HG02981 (cell line): ENCODE results near the gene SLC25A48.
A peak's percentile ranks its signal among the peaks of the same experiment; 100 is the strongest.

Experiments
- ATAC-seq: cut with Tn5 transposase; IDR thresholded peaks from one replicate; pipeline ENCODE4 v1.9.1; 2021; ENCODE audit warnings: mild to moderate bottlenecking, moderate library complexity; ENCODE audit not compliant: unreplicated experiment

The SLC25A48 gene, protein sequence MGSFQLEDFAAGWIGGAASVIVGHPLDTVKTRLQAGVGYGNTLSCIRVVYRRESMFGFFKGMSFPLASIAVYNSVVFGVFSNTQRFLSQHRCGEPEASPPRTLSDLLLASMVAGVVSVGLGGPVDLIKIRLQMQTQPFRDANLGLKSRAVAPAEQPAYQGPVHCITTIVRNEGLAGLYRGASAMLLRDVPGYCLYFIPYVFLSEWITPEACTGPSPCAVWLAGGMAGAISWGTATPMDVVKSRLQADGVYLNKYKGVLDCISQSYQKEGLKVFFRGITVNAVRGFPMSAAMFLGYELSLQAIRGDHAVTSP

DNA sequence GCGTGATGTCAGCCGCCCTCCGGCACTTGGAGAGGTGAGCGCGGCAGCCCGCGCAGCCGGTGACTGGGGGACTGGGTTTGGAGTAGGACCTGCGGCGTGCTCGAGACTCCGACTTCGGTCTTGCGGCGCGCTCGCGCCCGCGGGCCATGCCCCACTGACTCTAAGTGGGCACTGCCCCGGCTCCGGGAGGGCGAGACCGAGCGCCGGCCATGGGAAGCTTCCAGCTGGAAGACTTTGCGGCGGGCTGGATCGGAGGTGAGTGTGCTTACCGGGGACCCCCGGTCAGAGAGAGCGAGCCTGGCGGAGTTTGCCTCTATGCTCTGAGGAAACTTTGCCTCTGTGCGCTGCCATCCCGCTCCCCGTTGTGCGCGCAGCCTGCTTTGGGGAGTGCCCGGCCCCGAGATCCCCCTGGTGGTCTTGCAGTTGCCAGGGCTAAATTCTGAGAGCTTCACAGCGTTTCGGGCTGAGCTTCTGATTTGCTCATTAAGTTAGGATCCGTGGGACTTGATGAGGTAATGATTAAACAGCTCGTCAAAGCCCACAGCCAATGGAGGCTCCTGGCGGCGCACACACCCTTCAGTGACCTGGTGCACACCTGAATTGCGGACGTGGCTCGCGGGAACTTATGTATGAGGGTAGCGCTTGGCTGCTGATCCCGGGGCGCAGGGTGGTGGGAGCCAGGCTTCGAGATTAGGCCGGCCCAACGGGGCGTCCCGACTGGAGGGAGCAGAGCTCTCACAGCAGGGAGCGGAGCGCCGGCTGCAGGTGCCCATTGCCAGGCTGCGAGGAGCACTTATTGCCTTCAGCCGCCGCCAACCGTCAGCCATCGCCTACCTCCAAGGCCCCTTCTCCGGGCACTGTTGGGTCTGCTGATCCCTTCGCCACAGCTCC is at the start of gene SLC25A48:
Gene SLC25A48 (plus strand): TSS at position 25 of the 891 bp plus-strand sequence. CDS start 185 bp downstream, at position 210.
- peak; percentile 2 for ATAC-seq

DNA sequence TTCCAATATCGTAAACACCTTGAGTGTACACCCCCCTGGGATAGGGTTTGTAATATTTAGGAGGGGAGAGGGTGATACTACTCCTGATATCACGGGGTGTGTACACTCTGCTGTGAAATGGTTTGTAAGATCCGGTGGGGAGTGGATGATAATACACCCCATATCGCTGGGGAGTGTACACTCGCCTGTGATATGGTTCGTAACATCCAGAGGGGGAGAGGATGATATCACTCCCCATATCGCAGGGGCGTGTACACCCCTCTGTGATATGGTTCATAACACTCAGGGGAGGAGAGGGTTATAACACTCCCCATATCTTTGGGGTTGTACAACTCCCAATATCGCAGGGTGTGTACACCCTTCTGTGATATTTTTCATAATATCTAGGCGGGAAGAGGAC is 33.8 kb upstream of the SLC25A48 start:
- no peak for ATAC-seq

DNA sequence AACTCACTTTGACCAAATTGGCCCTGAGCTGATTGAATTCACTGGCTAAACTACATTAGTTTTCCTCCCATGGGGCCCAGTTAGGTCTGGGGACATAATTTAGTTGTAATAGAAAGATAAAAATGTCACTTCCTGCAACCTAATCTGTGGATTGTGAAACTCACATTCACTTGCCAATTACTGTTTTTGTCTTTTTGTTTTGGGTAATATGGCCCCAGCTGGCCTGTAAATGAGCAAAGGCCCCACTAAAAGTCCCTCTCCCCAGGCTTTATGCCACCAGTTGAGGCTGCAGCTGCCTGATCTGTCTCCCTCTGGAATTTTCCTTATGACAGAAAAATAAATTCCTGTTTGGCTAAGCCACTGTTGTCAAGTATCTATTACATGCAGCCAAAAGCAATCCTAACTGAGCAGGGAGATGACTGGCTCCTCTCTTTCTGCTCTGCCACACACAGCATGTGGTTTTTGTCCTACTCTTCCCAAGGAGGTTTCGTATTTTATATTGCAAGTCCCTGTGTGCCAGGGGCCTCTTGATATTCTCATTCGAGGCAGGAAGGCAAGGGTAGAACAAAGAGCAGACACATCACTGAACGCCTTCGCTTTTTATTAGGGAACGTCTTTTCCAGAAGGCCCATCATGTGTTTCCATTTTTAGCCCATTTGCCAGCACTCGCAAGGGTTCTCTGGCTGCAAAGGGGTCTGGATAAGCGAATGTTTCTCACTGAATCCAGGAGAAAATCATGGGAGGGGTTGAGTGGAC is 24.1 kb upstream of the SLC25A48 start:
- no peak for ATAC-seq

DNA sequence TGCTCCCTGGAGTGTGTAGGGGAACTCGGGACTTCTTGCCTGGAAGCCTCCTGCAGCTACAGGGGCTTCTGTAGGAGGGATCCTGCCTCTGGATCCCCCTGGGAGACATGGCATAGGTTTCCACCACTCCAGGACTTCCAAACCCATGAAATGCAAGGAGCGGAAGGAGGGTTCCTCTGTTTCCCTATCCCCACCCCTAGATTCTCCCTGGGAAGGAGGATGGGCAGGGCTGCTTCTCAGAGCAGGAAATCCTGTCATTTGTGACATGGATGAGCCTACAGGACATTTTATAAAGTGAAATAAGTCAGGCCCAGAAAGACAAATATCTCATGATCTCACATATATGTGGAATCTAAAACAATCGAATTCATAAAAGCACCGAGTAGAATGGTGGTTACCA is 23.5 kb upstream of the SLC25A48 start:
- ATAC-seq: no peak

DNA sequence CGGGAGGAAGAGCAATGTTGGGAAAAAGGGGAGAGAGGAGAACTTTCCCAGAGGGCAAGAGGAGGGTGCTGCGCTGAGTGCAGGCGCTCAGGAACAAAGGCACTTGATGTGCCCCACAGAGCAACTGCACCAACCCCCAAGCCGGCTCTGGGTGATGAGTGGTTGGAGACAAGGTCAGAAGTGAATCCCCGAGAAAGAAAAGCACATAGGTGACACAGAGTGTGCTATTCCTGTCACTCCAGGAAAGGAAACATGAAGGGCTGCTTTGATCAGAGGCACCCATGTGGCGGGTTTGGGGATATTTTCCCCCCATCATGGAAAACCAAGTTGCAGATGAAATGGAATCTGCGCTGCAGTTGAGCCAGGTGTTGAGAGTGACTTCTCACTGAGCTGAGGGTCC is 20.7 kb upstream of the SLC25A48 start:
- no peak for ATAC-seq

DNA sequence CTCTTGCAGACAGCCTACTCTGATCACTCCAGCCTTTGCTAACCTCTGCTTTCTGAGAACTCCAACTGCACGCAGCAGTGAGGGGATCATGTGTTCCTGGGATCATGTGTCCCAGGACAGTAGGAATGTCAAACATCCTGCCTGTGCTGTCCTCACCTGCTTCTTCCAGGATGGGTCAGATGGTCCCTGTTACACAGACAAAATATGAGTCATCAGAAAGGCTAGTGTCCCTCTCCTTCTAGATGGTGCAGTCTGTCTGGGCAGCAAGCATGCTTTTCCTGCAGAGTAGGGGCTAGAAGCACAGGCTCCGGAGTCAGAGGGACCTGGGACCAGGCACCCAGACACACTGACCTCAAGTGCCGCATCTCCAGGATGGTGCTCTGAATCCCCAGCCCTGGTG is 20.1 kb upstream of the SLC25A48 start:
- no peak for ATAC-seq

DNA sequence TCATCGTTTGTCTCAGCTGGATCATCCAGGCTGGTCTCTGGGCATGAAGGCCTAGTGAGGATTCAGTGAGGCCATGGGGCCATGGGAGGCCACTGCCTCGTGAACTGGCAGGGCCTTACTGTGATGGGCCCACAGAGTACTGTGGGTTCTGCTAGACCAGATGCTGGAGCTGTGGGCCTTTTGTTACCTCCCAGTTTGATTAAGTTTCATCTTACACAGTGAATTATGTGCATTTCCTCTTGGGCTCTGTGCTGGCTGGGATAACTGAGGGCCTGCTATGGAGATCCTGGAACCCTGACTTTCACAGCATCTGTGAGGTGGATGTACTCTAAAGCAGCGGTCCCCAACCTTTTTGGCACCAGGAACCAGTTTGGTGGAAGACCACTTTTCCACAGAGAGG is 19.7 kb upstream of the SLC25A48 start:
- ATAC-seq: no peak

DNA sequence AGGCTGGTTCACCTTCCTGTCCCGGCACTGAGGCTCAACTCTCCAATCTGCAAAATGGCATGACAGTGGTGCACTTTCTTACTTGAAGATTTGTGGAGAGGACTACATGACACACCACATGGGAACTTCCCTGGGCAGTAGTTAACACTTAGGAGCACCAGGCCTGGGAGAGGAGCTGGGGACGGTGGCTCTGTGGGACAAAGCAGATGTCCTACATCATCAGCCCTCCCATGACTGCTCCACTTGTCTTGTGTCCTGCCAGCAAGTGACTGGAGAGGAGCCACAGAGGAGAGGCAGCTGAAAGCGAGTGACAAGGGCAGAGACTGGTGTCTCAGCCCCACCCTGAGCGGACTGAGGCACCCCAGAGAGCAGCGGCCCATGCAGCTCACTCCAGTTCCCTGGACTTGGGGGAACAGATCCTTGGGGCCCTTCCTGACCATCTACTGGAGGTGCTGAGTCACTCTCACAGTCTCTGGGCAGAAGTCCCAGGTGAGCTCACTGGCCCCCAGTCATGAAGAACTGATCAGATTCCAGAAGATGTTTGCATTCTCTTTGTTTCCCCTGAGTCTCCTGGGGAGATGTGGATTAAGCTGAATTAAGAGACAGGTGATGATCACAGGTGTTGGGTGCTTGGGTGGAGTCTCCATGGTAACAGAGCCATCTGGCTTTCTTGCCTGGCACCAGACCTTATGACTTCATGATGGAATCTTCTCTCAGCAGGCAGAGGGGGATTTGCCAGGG is 13.2 kb upstream of the SLC25A48 start:
- ATAC-seq: no peak

DNA sequence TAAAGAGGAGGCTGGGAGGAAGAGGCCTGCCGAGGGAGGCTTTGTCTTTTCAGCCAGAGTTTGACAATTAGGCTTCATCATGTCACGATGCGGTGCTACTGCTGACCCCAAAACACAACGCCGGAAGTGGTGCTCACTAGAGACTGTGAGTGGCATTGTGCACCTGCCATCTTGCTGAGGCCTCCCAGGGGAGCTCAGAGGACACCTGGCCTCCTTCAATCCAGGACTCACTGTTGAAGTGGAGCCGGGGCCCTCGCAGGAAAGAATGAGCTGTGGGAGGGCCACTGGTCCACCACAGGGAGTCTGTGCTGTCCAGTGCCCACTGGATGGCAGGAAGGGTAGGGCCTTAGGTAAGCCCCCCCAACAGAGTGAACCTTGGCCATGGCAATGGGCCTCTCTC is 12.7 kb upstream of the SLC25A48 start:
- no peak for ATAC-seq

DNA sequence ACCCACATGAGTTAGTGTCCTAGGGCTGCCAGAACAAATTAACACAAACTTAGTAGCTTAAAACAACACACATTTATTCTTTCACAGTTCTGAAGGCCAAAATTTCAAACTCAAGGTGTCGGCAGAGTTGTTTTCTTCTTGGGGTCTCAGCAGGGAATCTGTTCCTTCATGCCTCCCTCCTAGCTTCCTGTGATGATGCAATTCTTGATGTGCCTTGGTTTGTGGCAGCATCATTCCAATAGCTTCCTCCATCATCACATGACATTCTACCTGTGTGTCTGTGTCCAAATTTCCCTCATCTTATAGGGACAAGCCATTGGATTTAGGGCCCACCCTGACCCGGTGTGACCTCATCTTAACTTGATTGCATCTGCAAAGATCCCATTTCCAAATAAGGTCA is 12.2 kb upstream of the SLC25A48 start:
- no peak for ATAC-seq

DNA sequence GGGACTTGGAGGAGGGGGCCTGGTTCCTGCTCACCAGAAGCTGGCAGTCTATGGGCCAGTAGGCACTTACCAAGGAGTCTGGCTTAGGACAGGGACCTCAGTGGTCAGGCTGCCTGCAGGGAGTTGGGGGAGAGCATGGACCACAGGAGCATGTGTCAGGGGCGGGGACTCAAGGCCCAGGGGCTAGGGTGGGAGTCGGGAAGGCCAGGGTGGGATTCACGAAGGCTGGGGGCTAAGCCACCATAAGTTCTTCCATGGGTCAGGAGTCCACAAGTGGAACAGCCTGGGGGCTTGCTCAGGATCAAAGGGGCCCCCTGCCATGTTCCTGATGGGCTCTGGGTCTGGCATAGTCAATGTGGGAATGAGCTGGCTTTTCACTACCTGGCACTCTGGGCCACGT is 11.5 kb upstream of the SLC25A48 start:
- ATAC-seq: no peak

DNA sequence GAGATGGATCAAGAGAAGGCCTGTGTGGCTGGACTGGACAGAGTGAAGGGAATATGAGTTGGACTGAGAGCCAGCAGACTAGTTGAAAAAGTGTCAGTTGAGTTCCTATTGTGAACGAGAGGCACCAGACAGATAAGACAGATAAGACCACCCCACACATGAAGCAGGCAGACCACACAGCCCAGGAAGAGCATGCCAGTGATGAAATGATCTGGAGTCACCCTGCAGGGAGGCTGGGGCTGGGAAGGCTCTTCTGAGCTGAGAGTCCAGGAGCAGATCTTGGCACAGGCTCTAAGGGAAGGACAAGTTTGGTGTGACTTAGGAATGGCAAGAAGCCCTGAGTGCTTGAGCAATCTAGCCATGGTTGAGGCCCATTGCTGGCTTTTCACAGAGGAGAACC is 10.6 kb upstream of the SLC25A48 start:
- no peak for ATAC-seq

DNA sequence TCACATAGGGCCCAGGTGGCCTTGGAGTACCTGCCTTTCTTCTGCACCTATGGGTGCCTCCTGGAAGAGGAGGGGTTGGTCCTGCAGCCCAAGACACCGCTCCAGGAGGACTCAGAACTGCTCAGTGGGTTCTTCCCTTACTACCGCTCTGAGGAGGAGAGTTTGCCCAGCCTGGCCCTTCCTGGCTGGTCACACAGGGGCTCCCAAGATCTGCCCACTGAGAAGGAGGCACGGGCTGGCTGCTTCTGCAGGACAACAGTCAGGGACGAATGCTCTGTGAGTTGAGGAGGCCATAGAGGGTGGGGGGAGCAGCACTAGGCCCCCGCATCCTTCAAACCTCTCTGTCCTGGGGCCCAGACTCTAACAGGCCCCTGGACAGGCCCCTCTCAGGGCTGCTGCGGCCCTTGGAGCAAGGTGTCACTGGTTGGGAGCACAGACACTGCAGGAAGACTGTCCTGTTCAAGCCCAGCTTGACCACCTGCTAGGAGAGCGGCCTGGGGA is 9.9 kb upstream of the SLC25A48 start:
- ATAC-seq: no peak

DNA sequence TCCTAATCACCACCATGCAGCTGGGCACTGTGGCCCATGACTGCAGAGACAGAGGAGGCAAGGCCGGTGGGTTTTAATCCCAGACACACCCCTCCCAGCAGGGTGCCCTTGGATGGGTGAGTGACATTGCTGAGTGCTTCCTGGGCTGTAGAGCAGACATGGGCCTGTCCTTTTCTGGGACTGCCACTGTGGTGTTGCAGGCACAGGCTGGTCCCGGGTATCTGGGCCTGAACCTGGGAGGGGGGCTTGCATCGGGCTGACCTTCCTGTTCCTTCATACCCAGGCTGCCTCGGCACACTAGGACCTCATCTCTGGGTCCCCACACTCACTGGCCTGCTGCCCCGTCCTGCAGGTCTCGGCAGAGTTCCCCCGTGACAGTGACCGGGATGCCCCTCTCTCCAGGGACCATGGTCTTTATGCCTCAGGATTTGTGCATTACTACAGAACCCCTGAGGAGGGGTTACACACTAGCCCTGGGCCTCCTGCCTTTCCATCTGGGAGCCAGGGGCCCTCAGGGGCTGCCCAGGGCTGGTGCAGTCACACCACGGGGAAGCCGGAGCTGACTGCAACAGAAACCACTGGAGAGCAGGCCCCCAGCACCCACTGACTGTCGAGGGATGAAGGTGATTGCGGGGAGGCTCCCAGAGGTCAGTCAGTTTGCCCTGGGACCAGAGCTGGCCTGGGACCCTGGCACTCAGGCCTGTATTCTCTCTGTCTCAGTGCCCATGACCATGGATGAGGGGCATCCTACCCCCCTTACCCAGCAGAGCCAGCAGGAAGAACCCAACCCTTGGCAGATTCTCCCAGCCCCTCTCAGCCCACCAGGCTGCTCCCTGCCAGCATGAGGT is 8.9 kb upstream of the SLC25A48 start:
- no peak for ATAC-seq

DNA sequence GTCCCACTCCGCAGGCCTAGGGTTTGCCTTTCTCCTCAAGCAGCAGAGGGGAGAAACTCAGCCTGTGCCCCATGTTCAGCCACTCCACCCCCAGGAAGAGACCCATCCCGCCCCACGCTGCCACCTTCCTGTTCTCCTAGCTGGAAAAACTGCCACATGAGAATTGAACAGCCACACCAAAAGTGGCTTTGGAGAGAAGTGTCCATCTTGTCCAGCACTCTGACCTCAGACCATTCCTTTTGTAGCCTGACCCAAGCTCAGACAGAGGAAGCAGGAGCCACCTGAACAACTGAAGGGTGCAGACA is 8.3 kb upstream of the SLC25A48 start:
- ATAC-seq: no peak

DNA sequence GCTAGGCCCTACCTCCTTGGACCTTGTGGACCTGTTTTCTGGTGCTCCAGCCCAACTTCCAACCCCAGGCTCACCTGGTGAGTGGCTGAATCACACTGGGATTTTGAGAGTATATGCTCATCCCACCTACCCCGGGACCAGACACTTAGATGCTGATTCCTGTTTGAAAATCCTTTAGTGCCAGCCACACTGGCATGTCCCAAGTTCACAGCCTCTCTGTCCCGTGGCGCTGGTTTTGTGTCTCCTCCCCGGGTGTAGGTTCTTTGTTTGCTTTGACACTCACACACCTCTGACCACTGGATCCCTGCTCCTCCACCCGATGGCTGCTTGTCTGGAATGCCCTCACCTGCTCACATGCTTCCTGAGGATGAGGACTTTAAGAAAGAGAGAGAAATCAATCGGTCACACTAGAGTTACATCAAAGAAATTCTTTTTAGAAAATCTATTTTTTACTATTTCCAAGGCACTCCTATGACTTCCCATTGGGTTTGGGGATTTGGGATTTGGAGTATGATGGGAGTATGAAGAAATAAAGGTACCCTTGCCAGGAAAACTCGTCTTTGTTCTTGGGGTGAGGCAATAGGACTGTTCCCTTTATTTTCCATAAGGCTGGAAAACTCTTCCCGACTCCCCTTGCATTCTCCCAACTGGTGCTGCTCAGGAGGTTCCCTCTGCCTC is 7.3 kb upstream of the SLC25A48 start:
- no peak for ATAC-seq

DNA sequence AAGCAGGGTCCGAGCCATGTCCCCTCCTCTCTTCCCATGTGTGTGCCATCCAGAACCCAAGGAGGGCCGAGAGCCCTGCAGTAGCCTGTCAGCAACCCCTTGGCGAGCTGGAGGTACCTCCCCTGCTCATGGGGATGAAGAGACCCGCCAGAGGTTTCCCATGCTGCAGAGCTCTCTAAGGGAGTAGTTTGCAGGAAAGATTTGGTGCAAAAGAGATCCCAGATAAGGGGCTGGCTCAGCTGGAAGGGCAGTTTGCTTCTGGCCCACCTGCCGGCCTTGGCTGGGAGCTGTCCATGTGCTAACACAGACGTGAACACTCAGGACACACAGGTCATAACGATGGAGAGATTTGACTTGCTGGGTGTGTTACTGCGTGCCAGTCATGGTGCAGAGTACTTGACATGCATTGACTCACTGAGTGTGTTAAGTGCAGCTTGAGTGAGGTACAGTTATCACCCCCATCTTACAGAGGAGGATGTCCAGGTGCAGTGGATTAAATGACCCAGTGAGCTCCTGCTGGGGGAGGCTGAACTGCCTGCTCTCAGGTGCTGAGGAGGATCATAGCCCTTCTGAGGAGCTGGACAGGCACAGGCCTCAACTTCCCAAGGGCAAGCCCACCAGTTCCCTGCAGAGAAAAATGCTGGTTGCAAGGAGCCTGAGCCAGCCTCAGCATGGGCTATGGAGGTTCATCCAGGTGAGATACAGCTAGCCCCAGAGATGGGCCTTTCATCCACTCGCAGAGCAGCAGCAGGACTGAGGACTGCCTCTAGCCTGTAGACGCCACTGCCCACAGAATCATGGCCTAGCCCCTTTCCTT is 6.3 kb upstream of the SLC25A48 start:
- ATAC-seq: no peak

DNA sequence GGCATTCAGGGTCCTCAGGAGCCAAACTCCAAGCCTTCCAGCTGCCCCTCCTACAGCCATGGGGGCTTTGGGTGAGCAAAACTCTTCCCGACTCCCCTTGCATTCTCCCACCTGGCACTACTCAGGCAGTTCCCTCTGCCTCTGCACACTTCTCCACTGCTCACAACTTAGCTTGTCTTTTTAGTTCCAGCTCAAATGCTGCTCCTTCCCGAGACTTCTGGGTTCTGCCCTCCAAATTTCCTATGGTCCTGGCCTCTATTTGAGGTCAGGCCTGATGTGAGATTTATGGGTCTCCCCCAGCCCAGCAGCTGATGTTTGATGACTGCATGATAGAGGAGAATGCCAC is 5.7 kb upstream of the SLC25A48 start:
- ATAC-seq: no peak

DNA sequence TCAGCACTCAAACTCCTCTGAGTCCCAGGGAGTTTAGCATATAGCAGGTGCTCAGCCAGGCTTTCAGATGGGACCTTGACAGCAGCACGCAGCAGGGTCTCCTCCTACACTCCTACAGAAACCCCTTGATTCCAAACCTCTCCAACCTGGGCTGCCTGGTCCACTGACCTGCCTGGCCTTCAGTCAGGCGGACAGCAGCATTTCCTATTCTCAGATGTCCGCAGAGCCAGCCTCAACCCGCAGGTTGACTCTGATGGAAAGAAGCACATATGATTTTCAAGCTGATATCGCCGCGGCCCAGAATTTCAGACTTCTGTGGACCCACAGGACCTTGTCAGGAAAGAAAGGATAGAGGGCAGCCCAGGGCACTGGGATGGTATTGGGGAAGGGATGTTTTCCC is 5.3 kb upstream of the SLC25A48 start:
- ATAC-seq: no peak
